K562 (cell line): ENCODE measurements around the gene PLCB3. TPM values are rescaled to one million over a fixed set of nuclear protein-coding genes. Genes with fewer than 3 reads are reported as not detected.
A peak's percentile ranks its signal among the peaks of the same experiment; 100 is the strongest.

Source experiments
- ATAC-seq: fragments of 200-7000 bp; cut with Tn5 transposase; 3 replicates; pipeline ENCODE4 v1.9.1; 2020; ENCODE audit warnings: moderate library complexity
- BruUV-seq: library from RNA; stranded (reverse); fragments of 400-500 nt; replicated peaks from 2 replicates; lab custom pipeline; 2021; lab: Mats Ljungman, UMichigan
- CTCF ChIA-PET: fragments of 300-600 bp; formaldehyde crosslinking; extraction: SDS; loops from one replicate; lab custom pipeline; 2021; ENCODE audit warnings: low intra/inter-chr PET ratio; lab: Yijun Ruan, JAX
- POLR2A ChIA-PET: fragments of 300-600, 350-650 bp; sonication (Branson Sonifier 250); formaldehyde crosslinking; extraction: SDS; loops from one replicate; lab custom pipeline; 2021; ENCODE audit warnings: antibody characterized with exemption, inconsistent platforms; lab: Yijun Ruan, JAX
- DNase-seq, 4 experiments: peaks; one replicate each; pipeline versions ENCODE4 v3.0.0 to v3.0.0-alpha.2; 2011 to 2018; ENCODE audit warnings: low spot score in 3 of 4, mixed read lengths in 3 of 4; ENCODE audit errors: extremely low read depth in 1 of 4
- FAIRE-seq: peaks from 2 replicates; lab custom pipeline; 2011; peaks lifted over from hg19 to GRCh38; lab: Jason Lieb, UNC
- H2AFZ ChIP-seq: 2 replicates; pipeline ENCODE4 v1.6.0; 2011; ENCODE audit warnings: low read depth, low read length, control low read depth, inconsistent platforms
- H3K27ac ChIP-seq: fragments of 200-600 bp; 3 replicates; pipeline ENCODE4 v1.8.0; 2011; ENCODE audit warnings: low read depth, mild to moderate bottlenecking, control low read depth, inconsistent platforms, low read length, moderate library complexity, mixed read lengths; ENCODE audit errors: extremely low read depth
- H3K27me3 ChIP-seq, 2 experiments: fragments of 300-600 bp in 1 of 2; 2 replicates in 1 of 2; 3 replicates in 1 of 2; pipeline versions ENCODE4 v1.6.0 to v1.8.0; 2011; ENCODE audit warnings: inconsistent platforms in 2 of 2, low read length in 2 of 2, mild to moderate bottlenecking in 1 of 2, mixed read lengths in 1 of 2, moderate library complexity in 1 of 2; ENCODE audit not compliant: control insufficient read depth in 2 of 2, insufficient read depth in 2 of 2
- H3K36me3 ChIP-seq: fragments of 300-600 bp; 3 replicates; pipeline ENCODE4 v1.8.0; 2011; ENCODE audit warnings: mild to moderate bottlenecking, low read length, inconsistent platforms; ENCODE audit not compliant: control insufficient read depth, insufficient read depth
- H3K4me1 ChIP-seq, 2 experiments: fragments of 200-600 bp in 1 of 2; replicated peaks in 1 of 2; 2 replicates in 1 of 2; 3 replicates in 1 of 2; pipeline versions ENCODE4 v1.5.1 to v1.8.0; 2011; ENCODE audit warnings: inconsistent platforms in 2 of 2, low read length in 2 of 2, mild to moderate bottlenecking in 1 of 2, mixed read lengths in 1 of 2, moderate library complexity in 1 of 2; ENCODE audit not compliant: control insufficient read depth in 2 of 2, insufficient read depth in 2 of 2
- H3K4me2 ChIP-seq: 2 replicates; pipeline ENCODE4 v1.6.1; 2011; ENCODE audit warnings: low read length, control low read depth, inconsistent platforms, mixed read lengths; ENCODE audit not compliant: insufficient read depth
- H3K4me3 ChIP-seq: fragments of 200-600 bp; sonication (generic), shearing (Covaris generic); 2 replicates; pipeline ENCODE4 v1.5.1; 2016; ENCODE audit warnings: control low read depth, inconsistent platforms
- H3K79me2 ChIP-seq: fragments of 200-600 bp; 3 replicates; pipeline ENCODE4 v1.8.0; 2011; ENCODE audit warnings: low read length, inconsistent platforms; ENCODE audit not compliant: control insufficient read depth, insufficient read depth
- H3K9ac ChIP-seq, 2 experiments: 2 replicates each; pipeline versions ENCODE4 v1.6.0 to v1.6.1; 2011; ENCODE audit warnings: low read depth in 2 of 2, low read length in 2 of 2, control low read depth in 1 of 2, inconsistent platforms in 1 of 2, mild to moderate bottlenecking in 1 of 2, mixed read lengths in 1 of 2; ENCODE audit not compliant: insufficient read depth in 1 of 2
- H3K9me1 ChIP-seq: one replicate; pipeline ENCODE4 v1.6.0; 2011; ENCODE audit warnings: inconsistent platforms, mild to moderate bottlenecking, low read length, moderate library complexity; ENCODE audit not compliant: control insufficient read depth, insufficient read depth
- H3K9me3 ChIP-seq: replicated peaks from 2 replicates; pipeline ENCODE4 v1.5.1; 2011; ENCODE audit warnings: low read depth, low read length, inconsistent platforms; ENCODE audit not compliant: control insufficient read depth, insufficient read depth
- H4K20me1 ChIP-seq: replicated peaks from 2 replicates; pipeline ENCODE4 v1.6.1; 2011; ENCODE audit warnings: low read length, inconsistent platforms, mixed read lengths; ENCODE audit not compliant: control insufficient read depth, insufficient read depth
- AFF1 ChIP-seq, 2 experiments: fragments of 450-650 bp; IDR thresholded peaks; 2 replicates each; pipeline ENCODE4 v1.6.1; 2018; ENCODE audit warnings: mild to moderate bottlenecking in 2 of 2, low read depth in 1 of 2; ENCODE audit not compliant: partially characterized antibody in 2 of 2
- BCL6 ChIP-seq: fragments of 250-450 bp; sonication (Bioruptor Pico); IDR thresholded peaks from 2 replicates; pipeline ENCODE4 v1.4.0; 2020
- BCOR ChIP-seq: fragments of 450-650 bp; IDR thresholded peaks from 2 replicates; pipeline ENCODE4 v1.6.1; 2016
- BDP1 ChIP-seq: IDR thresholded peaks from 3 replicates; pipeline ENCODE4 v1.6.1; 2011; ENCODE audit not compliant: insufficient read length, insufficient read depth
- CUX1 ChIP-seq: fragments of 200-800 bp; sonication (Bioruptor generic); IDR thresholded peaks from 2 replicates; pipeline ENCODE4 v1.6.1; 2016; ENCODE audit warnings: missing genetic modification characterization, missing compliant biosample characterization
- GATA2 ChIP-seq: sonication (generic); formaldehyde crosslinking; IDR thresholded peaks from 2 replicates; pipeline ENCODE4 v1.4.0; 2020; ENCODE audit warnings: mild to moderate bottlenecking, missing genetic modification reagents
- KDM1A ChIP-seq, 2 experiments: fragments of 450-650 bp; IDR thresholded peaks; 2 replicates each; pipeline ENCODE4 v1.6.1; 2016; ENCODE audit warnings: mild to moderate bottlenecking in 2 of 2
- KLF10 ChIP-seq: fragments of 250-450 bp; sonication (Bioruptor Pico); IDR thresholded peaks from 2 replicates; pipeline ENCODE4 v1.6.1; 2021; ENCODE audit warnings: matching md5 sums
- NONO ChIP-seq, 2 experiments: fragments of 200-400 bp in 1 of 2; fragments of 450-650 bp in 1 of 2; formaldehyde crosslinking in 1 of 2; IDR thresholded peaks; 2 replicates each; pipeline ENCODE4 v1.6.1; 2017; ENCODE audit warnings: low read depth in 2 of 2, mild to moderate bottlenecking in 2 of 2, moderate library complexity in 2 of 2, low read length in 1 of 2
- NR4A1 ChIP-seq, 2 experiments: fragments of 250-450 bp in 1 of 2; fragments of 450-650 bp in 1 of 2; sonication (Bioruptor Pico) in 1 of 2; IDR thresholded peaks; 2 replicates each; pipeline versions ENCODE4 v1.4.0 to v1.6.1; 2016 to 2020; ENCODE audit warnings: mild to moderate bottlenecking in 2 of 2, missing compliant biosample characterization in 1 of 2, missing genetic modification characterization in 1 of 2, moderate library complexity in 1 of 2
- PCBP1 ChIP-seq: fragments of 200-400 bp; formaldehyde crosslinking; IDR thresholded peaks from 2 replicates; pipeline ENCODE4 v1.6.1; 2018; ENCODE audit warnings: mild to moderate bottlenecking, low read depth, low read length; ENCODE audit not compliant: poor library complexity, severe bottlenecking
- POLR2A ChIP-seq: fragments of 450-650 bp; conservative IDR thresholded peaks from 2 replicates; pipeline ENCODE4 v1.6.1; 2016
- XRCC5 ChIP-seq: fragments of 200-400 bp; formaldehyde crosslinking; IDR thresholded peaks from 2 replicates; pipeline ENCODE4 v1.6.1; 2017; ENCODE audit warnings: low read depth, mild to moderate bottlenecking, low read length
- WGBS: fragments of 100-300 bp; shearing (Covaris generic); methylation state at CpG from one replicate; pipeline ENCODE4 v1.1.6; 2016; ENCODE audit warnings: low coverage, mixed read lengths; ENCODE audit not compliant: insufficient coverage; ENCODE audit errors: missing lambda C conversion rate; 5-methylcytosine and 5-hydroxymethylcytosine counted together
- in situ Hi-C: fragments of 300-500 bp; cut with MboI; formaldehyde crosslinking; loops from 4 replicates; pipeline ENCODE4 v1.15.0; 2018; ENCODE audit warnings: inconsistent platforms, mixed read lengths
- intact Hi-C: fragments of 100-400 bp; cut with micrococcal nuclease; formaldehyde crosslinking; loops from 2 replicates; pipeline ENCODE4 v1.14.2; 2022
- polyA plus RNA-seq, 8 experiments: library from polyadenylated mRNA; depleted of rRNA in 4 of 8; stranded (reverse) in 5 of 8; unstranded in 3 of 8; fragments of >200 nt; fragmentation: Nextera tagmentation in 2 of 8; fragmentation: Illumina TruSeq in 1 of 8; extraction: Ambion mirVana in 2 of 8; extraction: Trizol in 1 of 8; gene quantifications; 2 replicates each; pipeline versions ENCODE4 v1.2.1 to v1.2.3, GENCODE V29; 2011 to 2014; ENCODE audit warnings: inconsistent platforms in 1 of 8, missing spikeins in 1 of 8
- total RNA-seq, 7 experiments: library from RNA; depleted of rRNA in 6 of 7; stranded (reverse); fragments of >200 nt in 6 of 7; fragmentation: Illumina TruSeq in 2 of 7; extraction: Trizol in 2 of 7; gene quantifications; 2 replicates each; pipeline versions ENCODE4 v1.2.1 to v1.2.3, GENCODE V29; 2011 to 2021; ENCODE audit warnings: low replicate concordance in 1 of 7

Gene PLCB3
- total and polyA plus RNA-seq, 9 of the 15 experiments (the other 6 are each of a cell fraction or from before 2014, with no cell fraction given): 0.31 to 44.8 (median 14.6) TPM

- intact Hi-C loops (no loop called here), in situ Hi-C loops (no loop called here)
- TSS peak; percentile 58 for BruUV-seq
- no peaks in the 10 kb centered on the region for H3K9me1 ChIP-seq
- CTCF ChIA-PET: no interaction called here
- ATAC-seq: no peak
- H3K79me2 ChIP-seq: peaks cover 27% of the 10 kb centered on the region
- H3K9me3 ChIP-seq: no peaks in the 10 kb centered on the region
- H3K4me2 ChIP-seq: no peak overlapping the region
- DNase-seq: no peak
- H2AFZ ChIP-seq: no peak overlapping the region
- H3K36me3 ChIP-seq: peaks cover 42% of the 10 kb centered on the region; the same call in 2 of the 3 replicates
- POLR2A ChIA-PET: interaction anchor here (0.6 to 1.1 kb wide), 2 partner anchors 8 to 17 kb away, joined by 3 to 5 read pairs; no protein-coding TSS in a partner anchor
- H3K4me3 ChIP-seq: no peak overlapping the region
- WGBS: 77% methylated on average over 8 of the region's 8 CpGs
- peak overlapping the region in 1 of 2 experiments; percentile 95; a peak in 2 of 4 replicates for H3K9ac ChIP-seq
- H3K27ac ChIP-seq: no peak overlapping the region
- H3K27me3 ChIP-seq: no peaks in the 10 kb centered on the region
- peaks cover 25 to 79% of the 10 kb centered on the region in 2 experiments for H3K4me1 ChIP-seq
- no peak for FAIRE-seq
- peaks cover 7% of the 10 kb centered on the region for H4K20me1 ChIP-seq
- TF ChIP-seq GATA2 (CRISPR knock-in tag) (no peak), AFF1 (IDR thresholded peaks at IDR 0.05; ENCODE audit: low read depth in 1 of 2, partially characterized antibody in 2 of 2) (no peak), BCOR (peak; percentile 63; the same call in 1 of the 2 replicates), NONO (IDR thresholded peaks at IDR 0.05; ENCODE audit: low read depth in 2 of 2, low read length in 1 of 2) (no peak), PCBP1 (no peak), XRCC5 (no peak), CUX1 (CRISPR knock-in tag) (no peak), KLF10 (CRISPR knock-in tag) (no peak), KDM1A (IDR thresholded peaks at IDR 0.05) (peak; percentile 20 to 23; a peak in 1 of 4 replicates), NR4A1 (CRISPR knock-in tag; IDR thresholded peaks at IDR 0.05) (no peak), NR4A1 (tag; IDR thresholded peaks at IDR 0.05) (no peak), POLR2A (no peak), BCL6 (no peak), BDP1 (no peak)
These were observed 1.7 kb downstream of the PLCB3 start for GRCh38 chr11:64253043-64253442.
